Germinal center (tissue), 1 donor: Measurements from ENCODE around the gene ARL15.

Experiments used
- DNase-seq: peaks from one replicate; pipeline ENCODE4 v3.0.0; 2012; ENCODE audit warnings: mixed read lengths, low spot score

The ARL15 gene

DNA sequence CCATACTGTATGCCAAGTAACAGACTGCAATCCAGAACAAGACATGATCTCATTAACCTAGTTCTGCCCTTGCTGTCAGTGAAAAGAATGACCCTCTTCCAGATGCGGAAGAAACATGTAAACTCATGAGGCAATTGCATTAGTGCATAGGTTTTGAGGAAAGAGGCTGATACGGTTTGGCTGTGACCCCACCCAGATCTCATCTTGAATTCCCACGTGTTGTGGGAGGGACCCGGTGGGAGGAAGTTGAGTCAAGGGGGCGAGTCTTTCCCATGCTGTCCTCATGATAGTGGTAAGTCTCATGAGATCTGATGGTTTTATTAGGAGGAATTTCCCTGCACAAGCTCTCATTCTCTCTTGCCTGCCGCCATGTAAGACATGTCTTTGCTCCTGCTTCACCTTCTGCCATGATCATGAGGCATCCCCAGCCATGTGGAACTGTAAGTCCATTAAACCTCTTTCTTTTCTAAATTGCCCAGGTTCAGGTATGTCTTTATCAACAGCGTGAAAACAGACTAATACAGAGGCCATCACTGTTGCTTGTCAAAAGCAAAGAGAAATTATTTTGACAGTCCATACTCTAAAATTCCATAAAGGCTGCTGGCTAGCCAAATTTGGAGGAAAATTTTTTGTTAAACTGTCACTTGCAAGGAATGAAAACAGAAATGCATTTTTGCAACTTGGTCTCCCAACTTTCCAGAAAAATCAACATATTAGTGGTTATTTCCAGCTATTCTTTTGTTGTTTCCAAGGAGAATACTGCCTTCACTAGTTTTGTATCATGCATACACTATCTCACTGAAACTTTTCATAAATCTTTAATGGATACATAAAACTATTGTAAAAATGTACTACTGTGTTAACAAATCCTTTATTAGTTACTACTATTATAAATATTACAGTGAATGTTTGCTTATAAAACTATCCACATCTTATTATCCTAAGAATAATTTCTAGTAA, 3.2 kb upstream of the ARL15 start:
- DNase-seq = no peak

DNA sequence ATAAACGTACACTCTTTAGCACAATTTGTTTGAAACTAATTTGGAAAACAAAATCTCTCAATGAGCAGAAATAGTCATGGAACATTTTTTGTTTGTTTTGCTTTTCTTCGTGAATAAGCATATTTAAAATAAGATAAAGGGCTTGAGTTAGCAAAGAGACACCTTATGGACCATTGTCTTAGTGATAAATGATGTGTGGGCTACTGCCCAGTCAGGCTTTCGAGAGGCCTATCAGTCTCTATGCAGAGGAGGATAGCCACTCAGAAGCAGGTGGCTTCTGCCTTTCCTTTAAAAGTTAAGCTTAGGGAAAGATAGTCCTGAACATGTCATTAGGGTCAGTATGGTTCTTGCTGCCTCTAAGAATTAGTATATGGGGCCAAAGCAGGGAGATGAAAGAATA, 2.1 kb upstream of the ARL15 start:
- no peak for DNase-seq

DNA sequence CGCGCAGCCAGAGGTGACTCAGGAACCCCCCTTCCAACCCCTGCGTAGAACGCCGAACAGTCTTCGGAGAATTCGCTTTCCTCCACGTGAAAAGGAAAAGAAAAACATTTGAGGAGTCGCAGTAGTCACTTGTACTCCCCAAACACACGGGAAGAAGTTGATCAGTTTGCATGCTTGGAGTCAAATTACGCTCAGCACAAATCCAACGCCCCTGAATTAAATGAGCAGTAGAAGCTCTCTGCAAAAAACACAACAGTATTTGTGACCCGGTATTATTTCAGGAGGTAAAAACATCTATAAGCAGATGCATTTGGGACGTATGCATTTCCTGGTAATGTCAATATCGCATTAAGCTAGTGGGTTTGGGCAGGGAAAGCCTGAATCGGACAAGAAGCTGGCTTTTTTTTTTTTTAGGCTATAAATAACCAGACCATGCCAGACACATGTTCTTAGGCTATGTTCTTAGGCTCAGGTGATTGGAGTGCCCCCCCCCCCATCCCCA, 854 bp upstream of the ARL15 start:
- DNase-seq = peak; percentile 5

DNA sequence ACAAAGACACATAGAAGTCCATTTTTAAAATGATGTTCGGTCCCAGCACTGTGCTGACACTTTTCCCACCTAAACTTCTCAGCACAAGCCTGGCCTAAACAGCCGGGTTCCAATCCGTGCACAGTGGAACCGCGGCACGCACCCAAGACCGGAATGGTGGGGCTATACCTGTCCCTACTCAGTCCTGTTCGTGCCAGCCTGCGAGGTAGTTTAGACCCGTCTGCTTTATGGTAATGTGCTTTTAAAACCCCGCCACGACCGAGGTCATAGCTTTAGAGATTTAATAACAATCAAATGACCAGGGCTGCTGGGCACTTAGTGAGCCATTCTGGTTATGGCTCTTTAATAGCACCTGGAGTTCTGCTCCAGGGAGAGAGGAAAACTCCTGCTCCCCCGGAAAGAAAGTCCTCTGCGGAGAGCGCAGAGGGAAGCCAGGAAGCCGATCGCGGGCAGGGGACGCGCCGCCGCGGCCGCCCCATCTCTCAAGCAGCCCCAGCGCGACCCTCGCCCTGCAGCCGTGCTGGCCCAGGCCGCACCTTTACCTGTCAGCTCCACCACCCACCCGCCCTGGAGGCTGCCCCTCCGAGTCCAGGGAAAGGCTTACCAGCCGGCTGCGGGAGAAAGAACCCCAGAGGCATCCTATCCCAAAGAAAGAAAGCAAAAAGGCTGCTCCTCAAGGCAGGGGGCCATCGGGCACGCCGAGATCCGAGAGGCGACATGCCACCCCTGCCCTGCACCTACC, 511 bp downstream of the ARL15 start:
- DNase-seq = peak; percentile 23

DNA sequence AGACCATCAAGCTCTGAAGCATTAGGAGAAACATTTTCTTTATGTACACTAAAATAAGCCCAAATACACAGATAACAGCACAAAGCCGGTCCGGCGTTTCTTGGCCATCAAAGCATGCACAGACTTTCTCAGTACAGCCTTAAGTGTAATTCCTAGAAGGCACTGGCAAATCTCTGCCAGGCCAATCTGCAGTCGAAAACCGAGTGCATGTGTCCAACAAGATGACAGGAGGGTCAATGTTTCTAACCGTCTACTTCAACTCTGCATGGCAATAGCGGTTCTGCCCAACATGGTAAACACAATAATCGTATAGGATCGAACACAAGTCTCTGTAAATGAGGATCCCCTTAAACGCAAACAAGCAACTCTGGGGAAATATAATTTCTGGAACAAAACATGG, 1.1 kb downstream of the ARL15 start:
- DNase-seq = no peak

DNA sequence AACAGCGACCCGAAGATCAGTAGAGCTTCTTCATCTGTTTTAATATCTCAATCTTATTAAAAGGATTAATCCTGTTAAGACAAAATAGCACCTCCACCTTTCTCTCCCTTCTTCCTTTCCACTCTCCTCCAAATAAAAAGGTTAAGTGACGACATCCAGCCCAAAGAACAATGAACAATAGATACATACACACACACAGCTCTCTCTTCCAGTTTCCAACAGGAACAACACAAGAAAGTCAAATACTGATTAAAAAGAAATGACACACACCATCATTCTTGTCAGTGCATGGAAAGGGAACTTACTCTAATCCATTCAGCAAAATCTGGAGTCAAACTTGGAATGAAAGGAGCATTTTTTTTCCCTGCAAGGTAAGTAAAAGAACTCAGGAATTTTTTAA, 2.8 kb downstream of the ARL15 start:
- DNase-seq = no peak

DNA sequence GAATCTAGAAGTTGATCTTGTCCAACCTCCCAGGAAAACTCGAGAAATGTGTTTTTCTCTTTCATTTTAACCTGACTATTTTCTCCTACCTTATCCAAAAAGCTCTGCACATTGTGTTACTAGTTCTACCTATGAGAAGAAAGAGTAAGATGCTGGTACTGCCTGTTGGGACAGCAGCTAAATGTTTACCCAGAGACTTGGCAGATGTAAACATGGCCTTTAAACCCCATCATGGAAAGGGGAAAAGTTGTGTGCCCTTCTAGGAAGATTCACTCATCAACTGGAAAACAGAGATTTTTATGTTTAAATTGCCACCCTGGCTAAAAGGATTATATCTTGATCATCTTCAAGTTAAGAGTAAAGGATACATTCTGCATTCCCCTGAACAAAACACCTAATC, 3.5 kb downstream of the ARL15 start:
- no peak for DNase-seq

DNA sequence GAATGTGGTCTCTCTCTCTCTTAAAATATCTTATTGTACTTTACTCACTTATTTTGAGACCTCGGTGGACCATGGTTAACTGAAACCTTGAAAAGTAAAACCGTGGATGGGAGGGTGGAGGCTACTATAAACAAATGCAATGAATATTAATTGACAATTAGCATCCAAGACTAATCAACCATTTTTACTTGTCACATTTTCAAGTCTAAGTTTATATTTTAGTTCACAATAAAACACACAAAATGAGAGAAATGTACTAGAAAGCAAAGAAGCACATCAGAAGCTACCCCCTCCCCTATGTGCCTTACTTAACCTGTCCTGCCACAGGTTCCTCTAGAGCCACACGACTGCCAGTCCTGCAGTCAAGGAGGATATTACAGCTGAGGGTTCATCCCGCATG, 4.6 kb downstream of the ARL15 start:
- no peak for DNase-seq

DNA sequence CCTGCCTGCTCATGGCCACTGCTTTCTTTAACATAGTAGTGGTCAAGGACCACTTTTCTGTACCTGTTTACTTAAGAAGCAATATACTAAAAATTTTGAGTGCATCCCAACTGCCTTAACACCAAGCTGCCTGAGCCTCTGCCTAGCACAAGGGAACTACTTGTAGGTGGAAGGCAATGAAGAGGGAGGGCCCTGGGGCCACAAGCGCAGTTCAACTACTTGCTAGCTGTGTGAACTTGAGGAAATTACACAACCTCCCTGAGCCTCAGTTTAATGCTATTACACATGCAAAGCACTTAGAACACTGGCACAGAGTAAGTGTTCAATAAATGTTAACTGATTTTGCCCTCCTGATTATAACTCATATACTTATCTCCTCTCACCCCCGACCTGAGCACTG, 6.3 kb downstream of the ARL15 start:
- DNase-seq = no peak

DNA sequence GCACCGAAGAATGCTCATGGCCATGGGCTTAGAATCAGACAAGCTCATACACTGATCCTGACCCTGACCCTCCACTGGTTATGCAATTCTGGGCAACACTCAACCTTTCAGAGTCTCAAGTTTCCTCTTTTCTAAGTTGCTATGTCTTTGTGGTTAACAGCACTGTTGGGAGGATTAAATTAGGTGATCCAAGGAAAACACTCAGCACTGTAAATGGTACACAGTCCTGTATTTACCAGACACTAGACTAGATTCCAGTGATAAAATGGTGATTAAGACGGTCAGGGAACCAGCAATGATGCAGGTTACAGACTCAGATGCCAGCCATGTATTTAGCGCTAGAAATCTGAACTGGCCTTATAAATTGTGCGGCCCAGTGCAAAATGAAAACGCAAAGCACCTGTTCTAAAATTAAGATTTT, 8.1 kb downstream of the ARL15 start:
- DNase-seq = no peak

DNA sequence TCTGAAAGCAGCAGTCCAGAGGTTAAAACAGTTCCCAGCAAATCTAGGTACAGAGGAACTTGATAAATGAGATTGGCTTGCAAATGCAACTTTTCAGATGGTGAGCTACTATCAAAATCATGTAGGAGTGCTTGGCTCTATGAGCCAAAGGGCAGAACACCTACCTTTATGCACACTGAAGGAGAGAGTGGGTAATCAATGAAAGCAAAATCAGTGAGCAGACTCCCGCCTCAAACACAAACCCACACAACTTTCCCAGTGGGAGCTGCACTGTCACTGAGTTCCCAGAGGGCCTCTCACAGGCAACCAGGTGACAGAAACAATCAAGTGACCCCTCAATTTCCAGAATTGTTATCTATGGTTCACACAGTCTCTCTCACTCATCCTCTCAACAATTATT, 8.5 kb downstream of the ARL15 start:
- DNase-seq = no peak

DNA sequence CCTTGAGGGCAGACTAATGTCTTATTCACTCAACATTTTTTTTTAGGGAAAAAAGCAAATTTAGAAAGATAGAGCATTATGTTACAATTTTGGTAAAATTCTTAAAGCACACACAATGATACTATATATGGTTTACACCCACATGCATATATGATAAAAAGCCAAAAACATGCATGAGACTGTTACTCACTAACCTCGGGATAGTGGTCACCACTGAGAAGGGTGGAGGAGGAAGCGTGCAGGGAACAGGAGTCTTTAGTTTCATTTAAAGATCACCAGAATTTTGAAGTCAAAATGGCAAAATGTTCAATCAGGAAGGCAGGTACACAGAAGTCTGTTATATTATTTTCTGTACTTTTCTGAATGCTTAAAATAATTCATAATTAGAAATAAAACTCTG, 9.2 kb downstream of the ARL15 start:
- no peak for DNase-seq

DNA sequence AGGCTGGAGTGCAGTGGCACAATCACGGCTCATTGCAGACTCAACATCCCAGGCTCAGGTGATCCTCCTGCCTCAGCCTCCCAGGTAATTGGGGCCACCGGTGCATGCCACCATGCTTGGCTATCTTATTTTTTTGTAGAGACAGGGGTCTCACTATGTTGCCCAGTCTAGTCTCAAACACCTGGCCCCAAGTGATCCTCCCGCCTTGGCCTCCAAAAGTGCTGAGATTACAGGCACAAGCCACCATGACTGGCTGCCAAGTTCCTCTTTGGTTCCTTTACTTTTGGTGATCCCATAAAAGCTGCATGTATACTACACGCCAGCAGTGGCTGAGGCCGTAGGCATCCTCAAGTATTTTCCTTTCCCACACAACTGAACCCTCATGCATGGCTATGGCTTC, 11.4 kb downstream of the ARL15 start:
- DNase-seq = no peak

DNA sequence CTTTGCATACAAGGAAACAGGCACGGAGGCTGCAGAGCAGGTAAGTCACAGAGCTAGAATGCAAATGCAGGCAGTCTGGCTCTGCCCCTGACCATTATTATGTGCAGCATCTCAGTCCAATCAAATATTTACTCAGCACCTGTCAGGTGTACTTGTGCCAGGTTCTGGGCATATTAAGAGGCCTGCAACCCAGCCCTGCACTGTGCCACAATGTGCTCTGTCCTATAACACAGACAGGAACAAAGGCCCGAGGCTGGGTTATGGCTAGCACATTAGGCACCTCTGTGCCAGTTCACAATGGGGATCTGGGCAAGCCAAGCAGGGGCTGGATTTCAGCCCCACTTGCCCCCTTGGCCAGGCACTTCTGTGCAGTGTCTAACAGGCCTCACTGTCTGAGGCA, 14.0 kb downstream of the ARL15 start:
- no peak for DNase-seq

DNA sequence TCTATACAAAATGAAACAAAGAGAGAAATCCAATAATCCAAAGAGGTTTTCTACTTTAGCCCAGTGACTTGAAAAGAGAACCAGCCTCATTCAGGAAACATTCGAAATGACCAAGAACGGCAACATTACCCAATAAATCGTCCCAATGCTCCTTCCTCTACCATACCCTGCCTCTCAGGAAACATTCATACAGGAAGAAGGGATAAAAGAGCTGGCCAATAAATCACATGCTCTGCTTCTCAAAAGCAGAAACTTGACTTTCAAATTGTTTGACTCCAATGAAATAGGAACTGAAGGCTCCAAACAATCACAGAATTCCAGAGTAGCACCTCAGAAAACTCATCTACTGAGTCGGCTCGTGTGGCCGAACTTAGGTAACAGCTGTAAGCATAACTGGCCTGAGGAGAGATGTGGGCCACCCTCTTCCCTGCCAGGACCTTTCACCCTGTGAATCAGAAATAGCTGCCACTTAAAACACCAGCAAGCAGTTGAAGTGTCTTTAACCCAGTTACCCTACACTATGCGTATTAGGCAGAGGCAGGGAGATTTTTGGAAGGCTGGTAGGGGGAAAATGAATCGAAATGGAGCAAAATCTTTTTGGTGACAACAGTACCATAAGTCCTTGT, 14.6 kb downstream of the ARL15 start:
- no peak for DNase-seq

DNA sequence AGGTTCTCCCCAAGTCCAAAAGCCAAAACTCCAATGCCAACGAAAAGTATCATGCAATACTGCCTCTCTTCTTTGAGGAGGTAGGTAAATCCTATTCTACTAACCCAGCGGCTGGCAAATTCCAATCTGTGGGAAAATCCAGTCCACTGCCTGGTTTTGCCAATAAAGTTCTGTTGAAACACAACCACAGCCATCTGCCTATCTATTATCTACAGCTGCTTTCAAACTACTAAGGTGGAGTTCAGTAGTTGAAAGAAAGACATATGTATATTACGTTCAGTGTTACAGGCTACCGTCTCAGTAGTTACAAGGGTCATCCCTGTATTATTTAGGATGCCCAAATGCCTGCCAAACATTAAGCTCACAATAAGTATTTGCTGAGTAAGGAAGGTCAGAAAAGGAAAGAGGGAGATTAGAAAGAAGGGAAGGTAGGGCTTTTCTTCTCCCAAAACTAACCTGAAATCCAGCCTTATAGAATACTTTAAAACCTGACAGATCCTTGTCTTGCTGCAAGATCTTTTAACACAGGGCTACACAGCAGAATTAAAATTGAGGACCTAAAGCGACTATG, 16.2 kb downstream of the ARL15 start:
- no peak for DNase-seq

DNA sequence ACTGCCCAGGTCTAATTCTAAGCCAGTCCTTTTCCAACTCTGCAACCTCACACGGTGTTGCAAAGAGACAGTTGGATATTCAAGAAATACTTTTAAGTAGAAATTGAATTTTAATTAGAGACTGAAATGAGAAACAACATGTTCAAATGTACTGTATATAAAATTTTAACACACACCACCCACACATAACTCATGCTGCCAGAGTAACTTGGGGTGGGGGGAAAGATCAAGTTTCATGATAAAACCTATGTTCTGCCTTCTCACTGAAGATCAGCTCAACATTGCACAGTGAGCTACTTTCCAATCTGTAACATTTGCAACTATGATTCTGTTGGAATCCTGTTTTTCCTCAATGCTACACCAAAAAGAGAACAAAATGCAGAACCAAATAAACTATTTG, 17.5 kb downstream of the ARL15 start:
- DNase-seq = no peak

DNA sequence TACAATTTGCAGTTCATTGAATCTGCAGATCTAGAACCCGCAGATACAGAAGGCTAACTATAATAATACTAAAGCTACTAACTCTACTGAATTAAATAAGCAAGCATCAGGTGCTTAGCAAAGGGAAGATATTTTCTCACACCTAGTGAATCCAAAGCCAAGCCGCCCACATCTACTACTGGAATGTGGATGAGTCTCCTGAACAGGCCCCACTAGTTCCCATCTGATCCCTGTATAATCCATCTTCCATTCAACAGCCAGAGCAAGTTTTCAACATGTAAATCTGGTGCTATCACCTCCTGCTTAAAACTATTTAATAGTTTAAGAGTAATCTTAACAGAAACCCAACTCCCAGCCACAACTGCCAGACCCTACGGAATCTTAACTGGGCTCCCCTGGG, 18.9 kb downstream of the ARL15 start:
- DNase-seq = no peak

DNA sequence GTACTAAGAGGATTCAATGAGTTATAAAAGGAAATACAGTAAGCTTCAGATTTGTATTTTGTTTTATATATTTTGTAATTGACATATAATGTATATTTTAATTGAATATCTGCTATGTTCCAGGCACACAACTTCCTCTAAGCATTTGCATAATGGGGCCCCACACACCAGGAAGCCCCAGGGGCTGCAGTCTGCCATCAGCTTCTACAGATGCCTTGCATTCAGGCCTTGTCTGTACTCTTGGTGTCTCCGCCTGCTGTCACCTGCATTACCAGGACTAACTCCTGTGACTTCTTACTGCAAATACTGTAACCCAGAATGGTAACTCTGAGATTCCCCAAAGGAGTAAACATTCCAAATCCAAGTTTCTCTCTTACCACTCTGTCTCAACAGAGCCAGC, 20.6 kb downstream of the ARL15 start:
- DNase-seq = peak; percentile 8

DNA sequence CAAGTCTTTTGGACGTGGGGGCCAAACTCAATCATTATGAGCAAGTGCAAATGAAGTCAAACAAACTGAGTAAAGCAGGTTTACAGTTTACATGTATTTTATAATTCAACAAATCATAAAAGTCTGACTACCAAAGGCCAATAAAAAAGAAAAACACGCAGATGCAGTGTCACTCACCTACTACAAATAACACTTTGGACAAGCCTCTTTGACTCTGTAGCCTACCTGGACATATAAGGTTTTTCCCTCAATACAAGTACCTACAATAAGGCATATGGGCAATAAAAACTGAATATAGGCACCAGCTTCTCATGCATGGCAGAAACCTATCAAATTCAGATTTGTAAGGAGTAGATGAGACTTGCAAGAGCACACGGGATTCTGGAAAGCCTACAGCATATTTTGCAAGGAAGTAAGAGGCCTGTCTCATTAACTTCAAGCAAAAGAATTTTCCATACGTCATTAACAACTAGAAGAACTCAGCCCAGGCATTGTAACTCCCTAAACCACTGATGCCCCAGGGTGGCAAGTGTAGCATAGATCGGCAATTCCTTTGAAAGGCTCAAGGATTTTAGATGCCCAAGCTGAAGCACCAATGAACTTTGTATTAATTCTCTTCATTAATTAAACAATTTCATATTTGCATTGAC, 21.7 kb downstream of the ARL15 start:
- DNase-seq = no peak

DNA sequence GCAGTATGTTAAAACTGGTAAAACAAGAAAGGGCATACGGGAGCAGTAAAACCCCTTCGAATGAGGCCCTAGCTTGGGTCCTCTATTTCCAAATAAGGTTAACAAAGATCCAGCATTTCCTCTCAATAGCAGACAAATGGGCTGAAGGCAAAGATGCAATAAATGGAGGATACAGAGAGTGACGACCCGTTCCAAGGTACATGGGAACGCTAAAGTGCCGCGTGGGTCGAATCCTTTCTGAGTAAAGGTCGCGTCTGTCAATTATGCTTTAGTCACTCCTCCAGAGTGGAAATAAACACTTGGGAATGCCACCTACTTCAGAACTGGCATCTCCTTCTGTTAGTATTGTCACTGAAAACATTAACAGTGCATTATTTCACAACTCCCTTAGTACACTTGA, 24.7 kb downstream of the ARL15 start:
- no peak for DNase-seq

DNA sequence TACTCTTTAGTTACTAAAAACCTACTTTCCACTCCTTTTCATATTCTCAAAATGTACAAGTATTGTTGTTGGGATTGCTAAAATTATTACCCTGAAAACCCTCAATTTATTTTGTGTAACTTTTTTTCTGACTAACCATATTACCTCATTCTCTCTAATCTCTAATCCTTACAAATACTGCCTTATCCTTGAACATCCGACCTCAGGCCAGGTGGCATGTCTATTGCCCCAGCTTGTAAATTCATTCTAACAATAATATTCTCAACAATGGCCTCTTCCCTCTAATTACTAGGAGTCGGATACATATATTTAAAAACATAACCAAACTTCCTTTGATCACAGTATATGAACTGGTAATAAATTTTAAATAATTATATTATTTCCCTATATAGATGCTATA, 25.8 kb downstream of the ARL15 start:
- no peak for DNase-seq
